B cell (primary cell): ENCODE results near the gene IKBKE. TPM values are rescaled to one million over a fixed set of nuclear protein-coding genes. Genes with fewer than 3 reads are reported as not detected.

Source experiments
- ATAC-seq: fragments of 200-7000 bp; cut with Tn5 transposase; one replicate; pipeline ENCODE4 v1.10.0; 2021; ENCODE audit warnings: low read depth, mild to moderate bottlenecking, moderate number of reproducible peaks, moderate library complexity
- CTCF ChIA-PET: fragments of 350-600 bp; sonication (Branson Sonifier 250); formaldehyde crosslinking; loops from one replicate; lab custom pipeline; 2021; ENCODE audit warnings: antibody characterized with exemption, inconsistent platforms; lab: Charles Lee
- POLR2A ChIA-PET: fragments of 350-600 bp; sonication (Branson Sonifier 250); formaldehyde crosslinking; loops from one replicate; lab custom pipeline; 2021; ENCODE audit warnings: antibody characterized with exemption; lab: Charles Lee
- DNase-seq: peaks from one replicate; pipeline ENCODE4 v3.0.0; 2013
- H2AFZ ChIP-seq: 2 replicates; pipeline ENCODE4 v1.6.1; 2012; ENCODE audit warnings: mild to moderate bottlenecking, low read depth, low read length; ENCODE audit not compliant: insufficient read depth, poor library complexity, severe bottlenecking
- H3K27ac ChIP-seq, 2 donors: 1 replicate in 1 of 2; 2 replicates in 1 of 2; pipeline ENCODE4 v1.5.1; 2012 to 2013; ENCODE audit warnings: low read length in 2 of 2, mild to moderate bottlenecking in 2 of 2, moderate library complexity in 1 of 2
- H3K27me3 ChIP-seq, 4 experiments: fragments of 200-600 bp in 1 of 4; sonication (generic) in 1 of 4; replicated peaks in 1 of 4; 1 replicate in 2 of 4; 2 replicates in 2 of 4; pipeline versions ENCODE4 v1.6.1 to v1.7.0; 2013 to 2016; ENCODE audit warnings: low read length in 3 of 4, mild to moderate bottlenecking in 2 of 4, mixed read lengths in 1 of 4, moderate library complexity in 1 of 4; ENCODE audit not compliant: insufficient read depth in 4 of 4, control insufficient read depth in 3 of 4; ENCODE audit errors: control extremely low read depth in 1 of 4
- H3K36me3 ChIP-seq, 2 experiments: replicated peaks in 1 of 2; 1 replicate in 1 of 2; 2 replicates in 1 of 2; pipeline versions ENCODE4 v1.6.1 to v1.7.1; 2013; ENCODE audit warnings: low read length in 1 of 2; ENCODE audit not compliant: insufficient read depth in 2 of 2, control insufficient read depth in 1 of 2; ENCODE audit errors: control extremely low read depth in 1 of 2, extremely low read depth in 1 of 2
- H3K4me1 ChIP-seq, 2 donors: fragments of 200-600 bp in 1 of 2; sonication (generic) in 1 of 2; 1 replicate in 1 of 2; 2 replicates in 1 of 2; pipeline versions ENCODE4 v1.5.1 to v1.6.1; 2013 to 2017; ENCODE audit warnings: low read length in 2 of 2; ENCODE audit not compliant: control insufficient read depth in 2 of 2, insufficient read depth in 2 of 2
- H3K4me2 ChIP-seq: replicated peaks from 2 replicates; pipeline ENCODE3; 2012; ENCODE audit warnings: mild to moderate bottlenecking, low read depth, low read length; ENCODE audit not compliant: poor library complexity, severe bottlenecking
- H3K4me3 ChIP-seq, 5 experiments: fragments of 200-600 bp in 1 of 5; sonication (generic) in 1 of 5; 1 replicate in 3 of 5; 2 replicates in 2 of 5; pipeline versions ENCODE4 v1.5.1 to v1.7.0; 2011 to 2016; ENCODE audit warnings: low read length in 4 of 5, mild to moderate bottlenecking in 4 of 5, low read depth in 2 of 5, control low read depth in 1 of 5, moderate library complexity in 1 of 5; ENCODE audit not compliant: insufficient read depth in 1 of 5; ENCODE audit errors: control extremely low read depth in 1 of 5, extremely low read depth in 1 of 5
- H3K79me2 ChIP-seq: fragments of 200-600 bp; sonication (generic); one replicate; pipeline ENCODE4 v1.6.0; 2016; ENCODE audit warnings: low read length; ENCODE audit not compliant: control insufficient read depth, insufficient read depth
- H3K9ac ChIP-seq: fragments of 200-600 bp; sonication (generic); 2 replicates; pipeline ENCODE4 v1.6.1; 2017; ENCODE audit warnings: mild to moderate bottlenecking, low read length, moderate library complexity
- H3K9me3 ChIP-seq, 3 donors: one replicate each; pipeline versions ENCODE4 v1.6.1 to v1.7.1; 2013; ENCODE audit warnings: low read length in 2 of 3; ENCODE audit not compliant: control insufficient read depth in 2 of 3, insufficient read depth in 1 of 3; ENCODE audit errors: control extremely low read depth in 1 of 3
- H4K20me1 ChIP-seq: 2 replicates; pipeline ENCODE4 v1.6.0; 2012; ENCODE audit warnings: mild to moderate bottlenecking, low read length; ENCODE audit not compliant: insufficient read depth, control insufficient read depth, poor library complexity, severe bottlenecking
- H3K27ac Mint-ChIP-seq: one replicate; pipeline ENCODE4 v1.8.0; 2021; ENCODE audit warnings: mixed read lengths
- H3K27me3 Mint-ChIP-seq: one replicate; pipeline ENCODE4 v1.8.0; 2021; ENCODE audit warnings: mixed read lengths
- H3K4me1 Mint-ChIP-seq: one replicate; pipeline ENCODE4 v1.8.0; 2021; ENCODE audit warnings: mixed read lengths
- H3K4me3 Mint-ChIP-seq: one replicate; pipeline ENCODE4 v1.8.0; 2021; ENCODE audit warnings: mixed read lengths
- H3K9me3 Mint-ChIP-seq: one replicate; pipeline ENCODE4 v1.8.0; 2022; ENCODE audit warnings: mixed read lengths; ENCODE audit not compliant: insufficient read depth
- CTCF ChIP-seq: fragments of 200-600 bp; IDR thresholded peaks from one replicate; pipeline ENCODE4 v1.8.0; 2022; ENCODE audit warnings: antibody characterized with exemption, mild to moderate bottlenecking
- EZH2 ChIP-seq: IDR thresholded peaks from 2 replicates; pipeline ENCODE4 v1.6.1; 2012; ENCODE audit warnings: borderline replicate concordance, low read depth, mild to moderate bottlenecking, moderate library complexity, low read length; ENCODE audit not compliant: insufficient read depth, poor library complexity, severe bottlenecking
- WGBS: methylation state at CpG from one replicate; pipeline ENCODE4 v1.1.5; 2013; ENCODE audit warnings: missing lambda C conversion rate; ENCODE audit not compliant: insufficient coverage; 5-methylcytosine and 5-hydroxymethylcytosine counted together
- intact Hi-C: fragments of 100-400 bp; cut with micrococcal nuclease; formaldehyde crosslinking; loops from one replicate; pipeline ENCODE4 v1.10.0; 2022
- polyA plus RNA-seq: library from polyadenylated mRNA; depleted of rRNA; stranded (reverse); fragments of >200 nt; gene quantifications from 2 replicates; pipeline ENCODE4 v1.2.3, GENCODE V29; 2012
- total RNA-seq, 2 donors: library from RNA; stranded (reverse); fragments of 120-200 nt in 1 of 2; gene quantifications; 1 replicate in 1 of 2; 2 replicates in 1 of 2; pipeline versions ENCODE4 v1.2.3 to v1.2.4, GENCODE V29; 2013 to 2022

IKBKE gene
- total and polyA plus RNA-seq, 2 donors (not counting 1 experiment from before 2014, with no cell fraction given): 40.8 to 55.4 TPM

- intact Hi-C loops: no loop called here
- Histone ChIP-seq H3K4me3 (no peak overlapping the region), H2AFZ (no peak overlapping the region), H3K9ac (no peak overlapping the region), H3K27me3 (no peaks in the 10 kb centered on the region), H3K27ac (no peak overlapping the region), H3K36me3 (peaks cover 1 to 56% of the 10 kb centered on the region in 2 experiments), H4K20me1 (no peaks in the 10 kb centered on the region), H3K4me2 (no peak overlapping the region), H3K4me1 (no peaks in the 10 kb centered on the region), H3K79me2 (no peaks in the 10 kb centered on the region), H3K9me3 (no peaks in the 10 kb centered on the region)
- no peak for ATAC-seq
- no peaks in the 10 kb centered on the region for H3K27me3 Mint-ChIP-seq
- no peaks in the 10 kb centered on the region for H3K4me1 Mint-ChIP-seq
- ChIA-PET CTCF (no interaction called here), POLR2A (no interaction called here)
- H3K27ac Mint-ChIP-seq: no peak overlapping the region
- no peak overlapping the region for H3K4me3 Mint-ChIP-seq
- WGBS: 100% methylated on average over 2 of the region's 6 CpGs
- TF ChIP-seq CTCF (no peak), EZH2 (no peak)
- H3K9me3 Mint-ChIP-seq: no peaks in the 10 kb centered on the region
- DNase-seq: no peak
Measured at GRCh38 chr1:206427291-206427690, 43.0 kb upstream of the IKBKE start.

- intact Hi-C loops: no loop called here
- POLR2A ChIA-PET: no interaction called here
- no peaks in the 10 kb centered on the region for H3K9me3 Mint-ChIP-seq
Measured at GRCh38 chr1:206429421-206429820, 40.9 kb upstream of the IKBKE start.

More at GRCh38 chr1:206429421-206429820, 40.9 kb upstream of the IKBKE start:
- Mint-ChIP-seq H3K27me3 (no peaks in the 10 kb centered on the region), H3K4me3 (no peak overlapping the region), H3K4me1 (no peaks in the 10 kb centered on the region), H3K27ac (no peak overlapping the region)
- no peak overlapping the region for H3K4me3 ChIP-seq
- H3K4me1 ChIP-seq: no peaks in the 10 kb centered on the region
- H3K79me2 ChIP-seq: no peaks in the 10 kb centered on the region
- CTCF ChIA-PET: no interaction called here
- H3K4me2 ChIP-seq: no peak overlapping the region
- peaks cover 0 to 63% of the 10 kb centered on the region in 2 experiments for H3K36me3 ChIP-seq
- H3K27ac ChIP-seq: no peak overlapping the region
- H4K20me1 ChIP-seq: no peaks in the 10 kb centered on the region
- H2AFZ ChIP-seq: no peak overlapping the region
- 92% methylated on average over 4 of the region's 4 CpGs for WGBS
- H3K9me3 ChIP-seq: no peaks in the 10 kb centered on the region
- no peaks in the 10 kb centered on the region for H3K27me3 ChIP-seq
- TF ChIP-seq CTCF: no peak
- no peak for TF ChIP-seq EZH2
- DNase-seq (no peak), ATAC-seq (no peak)
- no peak overlapping the region for H3K9ac ChIP-seq
